Thymus (tissue), 11 donors: ENCODE results near the gene LALBA. TPM values are rescaled to one million over a fixed set of nuclear protein-coding genes. Genes with fewer than 3 reads are reported as not detected.
"Not testable (repeated sequence)": the region's sequence is repeated elsewhere in the genome, so short reads cannot be mapped to it uniquely, and the experiment has no call there.

Experiments used
- DNase-seq, 9 donors: peaks; one replicate each; pipeline ENCODE4 v3.0.0-alpha.2; 2013; ENCODE audit warnings: low spot score in 9 of 9, low read depth in 6 of 9, missing footprints in 1 of 9
- H3K27ac ChIP-seq, 2 donors: one replicate each; pipeline ENCODE4 v1.5.1; 2013; ENCODE audit warnings: control low read depth in 1 of 2, low read depth in 1 of 2, low read length in 1 of 2, mild to moderate bottlenecking in 1 of 2, moderate library complexity in 1 of 2
- H3K27me3 ChIP-seq, 2 donors: one replicate each; pipeline ENCODE4 v1.5.1; 2013; ENCODE audit warnings: low read length in 1 of 2; ENCODE audit not compliant: control insufficient read depth in 2 of 2, insufficient read depth in 1 of 2
- H3K36me3 ChIP-seq, 2 donors: one replicate each; pipeline ENCODE4 v1.5.1; 2013; ENCODE audit warnings: low read length in 1 of 2, mild to moderate bottlenecking in 1 of 2, moderate library complexity in 1 of 2; ENCODE audit not compliant: control insufficient read depth in 2 of 2, insufficient read depth in 2 of 2
- H3K4me1 ChIP-seq, 2 donors: one replicate each; pipeline ENCODE4 v1.5.1; 2013; ENCODE audit warnings: low read length in 2 of 2; ENCODE audit not compliant: control insufficient read depth in 2 of 2, insufficient read depth in 2 of 2
- H3K4me3 ChIP-seq, 2 donors: one replicate each; pipeline ENCODE4 v1.5.1; 2013; ENCODE audit warnings: low read length in 2 of 2, control low read depth in 1 of 2, mild to moderate bottlenecking in 1 of 2
- H3K9me3 ChIP-seq, 2 donors: one replicate each; pipeline ENCODE4 v1.5.1; 2013; ENCODE audit warnings: low read length in 1 of 2, mild to moderate bottlenecking in 1 of 2; ENCODE audit not compliant: control insufficient read depth in 2 of 2, insufficient read depth in 1 of 2
- WGBS: extraction: QIAGEN DNeasy Blood & Tissue Kit; methylation state at CpG from one replicate; pipeline ENCODE4 v1.1.7; 2013; 5-methylcytosine and 5-hydroxymethylcytosine counted together
- polyA plus RNA-seq: library from polyadenylated mRNA; stranded (reverse); fragments of 200-250 nt; gene quantifications from one replicate; pipeline ENCODE4 v1.2.3, GENCODE V29; 2013
- total RNA-seq: library from RNA; stranded (reverse); fragments of 120-200 nt; gene quantifications from one replicate; pipeline ENCODE4 v1.2.4, GENCODE V29; 2013
- donor health status: healthy.

Gene LALBA
- total and polyA plus RNA-seq, 2 donors = 0.14 to 0.68 TPM

DNA sequence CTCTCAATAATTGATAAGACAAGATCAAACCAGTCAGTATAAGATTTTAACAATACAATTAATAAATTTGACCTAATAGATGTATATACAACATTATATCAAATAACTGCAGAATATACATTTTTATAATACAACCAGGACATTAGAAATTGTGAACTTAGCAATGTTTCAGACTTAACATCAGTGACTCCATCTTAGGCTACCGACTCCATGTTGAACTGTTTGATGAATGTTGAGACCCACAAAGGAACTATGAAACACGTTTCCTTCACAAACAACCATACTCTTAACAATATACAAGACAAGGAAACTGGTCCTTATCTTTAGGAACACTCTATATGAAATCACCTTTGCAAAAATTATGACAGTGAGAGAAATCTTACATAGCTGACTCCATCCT, 13.9 kb upstream of the LALBA start:
- peaks cover 0 to 2% of the 10 kb centered on the region in 2 donors for H3K27me3 ChIP-seq
- H3K9me3 ChIP-seq = no peaks in the 10 kb centered on the region
- no peaks in the 10 kb centered on the region for H3K36me3 ChIP-seq
- WGBS = 47% methylated on average over 2 of the region's 2 CpGs
- no peak overlapping the region for H3K4me3 ChIP-seq
- no peak overlapping the region for H3K27ac ChIP-seq
- DNase-seq = no peak
- H3K4me1 ChIP-seq = no peaks in the 10 kb centered on the region

DNA sequence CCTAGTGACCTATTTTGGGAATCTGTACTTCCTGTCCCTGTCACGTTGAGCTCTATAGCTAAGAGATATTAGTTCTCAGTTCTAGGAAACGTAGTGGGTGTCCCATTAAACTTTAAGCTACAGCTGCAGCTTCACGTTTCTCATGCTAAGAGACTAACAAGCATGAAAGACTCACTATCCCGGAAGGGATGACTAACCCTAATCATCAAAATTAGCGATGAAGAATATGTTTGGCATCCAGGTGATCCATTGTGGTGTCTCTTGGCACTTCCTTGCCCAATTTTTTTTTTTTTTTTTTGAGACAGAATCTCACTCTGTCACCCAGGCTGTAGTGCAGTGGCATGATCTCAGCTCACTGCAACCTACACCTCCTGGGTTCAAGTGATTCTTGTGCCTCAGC, 11.0 kb upstream of the LALBA start:
- DNase-seq = no peak
- Histone ChIP-seq H3K4me1 (no peaks in the 10 kb centered on the region), H3K36me3 (no peaks in the 10 kb centered on the region), H3K27me3 (peaks cover 0 to 2% of the 10 kb centered on the region in 2 donors), H3K4me3 (no peak overlapping the region), H3K9me3 (no peaks in the 10 kb centered on the region), H3K27ac (no peak overlapping the region)
- 36% methylated on average over 5 of the region's 5 CpGs for WGBS

DNA sequence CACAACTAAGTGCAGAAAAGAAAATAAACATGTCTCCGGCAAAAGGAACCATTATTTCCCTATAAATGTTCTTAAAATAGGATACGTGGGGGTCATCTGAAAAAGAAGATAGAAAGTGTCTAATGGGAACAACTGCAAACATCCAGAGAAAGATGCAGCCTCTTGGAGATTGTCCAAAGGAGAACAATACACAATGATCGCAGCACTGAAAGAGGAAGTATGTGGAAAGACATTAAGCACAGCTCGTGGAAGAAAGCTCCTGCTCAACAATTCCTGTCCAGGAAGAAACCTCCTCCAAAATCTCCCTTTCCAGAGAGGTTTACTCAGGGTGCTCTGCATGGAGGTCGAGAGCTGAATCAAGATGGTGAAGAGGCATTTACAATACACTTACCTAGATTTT, 2.5 kb upstream of the LALBA start:
- no peak for DNase-seq
- no peaks in the 10 kb centered on the region for H3K4me1 ChIP-seq
- H3K9me3 ChIP-seq = no peaks in the 10 kb centered on the region

DNA sequence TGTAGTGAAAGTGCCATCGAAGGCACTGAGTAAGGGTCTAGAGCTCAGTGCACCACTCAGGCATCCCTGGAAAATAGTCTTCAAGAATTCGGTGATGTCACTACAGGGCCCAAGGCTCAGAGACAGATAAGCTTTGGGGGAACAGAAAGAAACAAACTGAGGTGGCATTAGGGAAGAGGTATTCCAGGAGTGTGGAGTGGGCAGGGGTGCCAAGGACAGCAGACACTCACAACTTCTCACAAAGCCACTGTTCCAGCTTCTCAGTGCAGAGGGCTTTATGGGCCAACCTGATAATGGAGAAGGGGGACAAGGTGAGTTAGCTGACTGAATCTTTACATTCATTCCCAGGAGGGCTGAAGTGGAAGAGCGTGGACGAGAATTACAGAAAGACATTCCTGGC, 2.1 kb downstream of the LALBA start:
- Histone ChIP-seq H3K4me3 (no peak overlapping the region), H3K27me3 (peaks cover 0 to 2% of the 10 kb centered on the region in 2 donors), H3K27ac (no peak overlapping the region), H3K9me3 (no peaks in the 10 kb centered on the region), H3K36me3 (no peaks in the 10 kb centered on the region), H3K4me1 (no peaks in the 10 kb centered on the region)
- no peak for DNase-seq
- 98% methylated on average over 4 of the region's 4 CpGs for WGBS

More for the DNA sequence above, 2.5 kb upstream of the LALBA start:
- Histone ChIP-seq H3K27me3 (no peaks in the 10 kb centered on the region), H3K36me3 (no peaks in the 10 kb centered on the region), H3K4me3 (no peak overlapping the region), H3K27ac (no peak overlapping the region)
- WGBS = 21% methylated on average over 5 of the region's 5 CpGs

GRCh38 chr12:48557919-48558318, 11.9 kb downstream of the LALBA start:
- Histone ChIP-seq H3K27ac (no peak overlapping the region), H3K4me3 (no peak overlapping the region), H3K36me3 (no peaks in the 10 kb centered on the region), H3K9me3 (no peaks in the 10 kb centered on the region), H3K4me1 (no peaks in the 10 kb centered on the region), H3K27me3 (peaks cover under 1 to 2% of the 10 kb centered on the region in 2 donors)
- 89% methylated on average over 4 of the region's 4 CpGs for WGBS
- DNase-seq = no peak

GRCh38 chr12:48556631-48557030, 13.2 kb downstream of the LALBA start:
- H3K27ac ChIP-seq = no peak overlapping the region
- no peaks in the 10 kb centered on the region for H3K36me3 ChIP-seq
- no peak overlapping the region for H3K4me3 ChIP-seq
- H3K4me1 ChIP-seq = no peaks in the 10 kb centered on the region
- H3K27me3 ChIP-seq = peaks cover 0 to 2% of the 10 kb centered on the region in 2 donors
- no peaks in the 10 kb centered on the region for H3K9me3 ChIP-seq
- 81% methylated on average over 6 of the region's 6 CpGs for WGBS
- DNase-seq = no peak

GRCh38 chr12:48553666-48554343, 16.0 kb downstream of the LALBA start:
- not testable (repeated sequence) for DNase-seq, H3K4me1 ChIP-seq, H3K27ac ChIP-seq, H3K27me3 ChIP-seq, H3K4me3 ChIP-seq, H3K9me3 ChIP-seq, H3K36me3 ChIP-seq
- 88% methylated on average over 11 of the region's 11 CpGs for WGBS

DNA sequence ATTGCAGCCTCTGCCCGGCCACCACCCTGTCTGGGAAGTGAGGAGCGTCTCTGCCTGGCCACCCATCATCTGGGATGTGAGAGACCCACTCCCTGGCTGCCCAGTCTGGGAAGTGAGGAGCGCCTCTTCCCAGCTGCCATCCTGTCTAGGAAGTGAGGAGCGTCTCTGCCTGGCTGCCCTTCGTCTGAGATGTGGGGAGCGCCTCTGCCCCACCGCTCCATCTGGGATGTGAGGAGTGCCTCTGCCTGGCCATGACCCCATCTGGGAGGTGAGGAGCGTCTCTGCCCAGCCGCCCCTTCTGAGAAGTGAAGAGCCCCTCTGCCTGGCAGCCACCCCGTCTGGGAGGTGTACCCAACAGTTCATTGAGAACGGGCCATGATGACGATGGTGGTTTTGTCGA, 18.2 kb downstream of the LALBA start:
- H3K27me3 ChIP-seq, H3K4me1 ChIP-seq, H3K36me3 ChIP-seq, H3K9me3 ChIP-seq, H3K27ac ChIP-seq, H3K4me3 ChIP-seq, DNase-seq: not testable (repeated sequence)
- 86% methylated on average over 13 of the region's 13 CpGs for WGBS

- not testable (repeated sequence) for H3K36me3 ChIP-seq, H3K4me1 ChIP-seq, DNase-seq, H3K9me3 ChIP-seq, H3K4me3 ChIP-seq, H3K27me3 ChIP-seq, H3K27ac ChIP-seq
- whole genome bisulfite sequencing = 97% methylated on average over 2 of the region's 3 CpGs
Observed at GRCh38 chr12:48547012-48547411, 22.8 kb downstream of the LALBA start.
